Activated naive CD4-positive, alpha-beta T cell treated with anti-CD3 and anti-CD28 coated beads for 36 hours (primary cell): ENCODE measurements around the gene E2F4. TPM values are rescaled to one million over a fixed set of nuclear protein-coding genes. Genes with fewer than 3 reads are reported as not detected.

Experiments
- CTCF ChIA-PET: fragments of 350-600 bp; sonication (Branson Sonifier 250); formaldehyde crosslinking; loops from one replicate; lab custom pipeline; 2021; ENCODE audit warnings: antibody characterized with exemption; lab: Charles Lee
- DNase-seq: peaks from one replicate; pipeline ENCODE4 v3.0.0-alpha.2; 2020
- H3K27ac Mint-ChIP-seq: one replicate; pipeline ENCODE4 v1.8.0; 2021; ENCODE audit warnings: mild to moderate bottlenecking, mixed read lengths
- H3K27me3 Mint-ChIP-seq: one replicate; pipeline ENCODE4 v1.8.0; 2021; ENCODE audit warnings: low read depth, mixed read lengths
- H3K36me3 Mint-ChIP-seq: one replicate; pipeline ENCODE4 v1.8.0; 2021; ENCODE audit warnings: low read depth, mixed read lengths
- H3K4me1 Mint-ChIP-seq: one replicate; pipeline ENCODE4 v1.8.0; 2021; ENCODE audit warnings: low read depth, mixed read lengths
- H3K4me3 Mint-ChIP-seq: one replicate; pipeline ENCODE4 v1.8.0; 2021; ENCODE audit warnings: mild to moderate bottlenecking, moderate library complexity, mixed read lengths
- H3K9me3 Mint-ChIP-seq: one replicate; pipeline ENCODE4 v1.8.0; 2021; ENCODE audit warnings: mixed read lengths
- intact Hi-C: fragments of 100-400 bp; cut with micrococcal nuclease; formaldehyde crosslinking; loops from one replicate; pipeline ENCODE4 v1.15.1; 2023
- total RNA-seq, 2 experiments: library from RNA; stranded (reverse); gene quantifications; one replicate each; pipeline ENCODE4 v1.2.3, GENCODE V29; 2021

The E2F4 gene
- total RNA-seq, 2 experiments from 2014 or later: 65.1 to 66.5 TPM

DNA sequence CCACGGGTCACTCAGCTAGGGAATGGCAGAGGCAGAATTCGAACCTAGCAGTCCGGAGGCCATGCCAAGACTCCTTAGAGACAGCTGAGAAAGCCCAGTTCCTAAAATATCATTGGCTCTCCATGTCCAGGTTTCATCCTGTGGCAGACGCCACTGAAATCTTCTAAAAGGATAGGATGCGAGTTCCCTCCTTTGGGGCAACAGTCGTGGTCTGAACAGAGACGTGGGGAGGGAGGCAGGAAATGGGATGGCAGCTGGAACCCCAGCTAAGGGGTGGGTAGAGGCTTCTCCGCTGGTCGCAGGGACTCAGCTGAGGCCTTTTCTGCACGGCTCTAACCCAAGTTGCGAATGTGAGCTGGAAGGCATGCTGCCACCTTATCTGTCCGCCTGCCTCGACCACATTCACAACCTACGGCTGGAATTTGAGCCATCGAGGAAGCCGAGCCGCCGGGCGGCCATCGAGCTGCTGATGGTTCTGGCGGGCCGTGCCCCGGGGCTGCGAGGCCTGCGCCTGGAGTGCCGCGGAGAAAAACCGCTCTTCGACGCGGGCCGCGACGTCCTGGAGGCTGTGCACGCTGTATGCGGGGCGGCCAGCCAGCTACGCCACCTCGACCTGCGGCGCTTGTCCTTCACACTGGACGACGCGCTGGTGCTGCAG is 29.3 kb upstream of the E2F4 start:
- Mint-ChIP-seq H3K27me3 (peaks cover 44% of the 10 kb centered on the region), H3K36me3 (peaks cover 3% of the 10 kb centered on the region), H3K4me1 (peaks cover 42% of the 10 kb centered on the region), H3K4me3 (no peak overlapping the region), H3K9me3 (no peaks in the 10 kb centered on the region), H3K27ac (no peak overlapping the region)
- intact Hi-C loops: no loop called here
- CTCF ChIA-PET: interaction anchor here (1.1 to 2.2 kb wide), 7 partner anchors 7 to 210 kb away, joined by 3 to 12 read pairs (median 6); no protein-coding TSS in a partner anchor
- DNase-seq: no peak

DNA sequence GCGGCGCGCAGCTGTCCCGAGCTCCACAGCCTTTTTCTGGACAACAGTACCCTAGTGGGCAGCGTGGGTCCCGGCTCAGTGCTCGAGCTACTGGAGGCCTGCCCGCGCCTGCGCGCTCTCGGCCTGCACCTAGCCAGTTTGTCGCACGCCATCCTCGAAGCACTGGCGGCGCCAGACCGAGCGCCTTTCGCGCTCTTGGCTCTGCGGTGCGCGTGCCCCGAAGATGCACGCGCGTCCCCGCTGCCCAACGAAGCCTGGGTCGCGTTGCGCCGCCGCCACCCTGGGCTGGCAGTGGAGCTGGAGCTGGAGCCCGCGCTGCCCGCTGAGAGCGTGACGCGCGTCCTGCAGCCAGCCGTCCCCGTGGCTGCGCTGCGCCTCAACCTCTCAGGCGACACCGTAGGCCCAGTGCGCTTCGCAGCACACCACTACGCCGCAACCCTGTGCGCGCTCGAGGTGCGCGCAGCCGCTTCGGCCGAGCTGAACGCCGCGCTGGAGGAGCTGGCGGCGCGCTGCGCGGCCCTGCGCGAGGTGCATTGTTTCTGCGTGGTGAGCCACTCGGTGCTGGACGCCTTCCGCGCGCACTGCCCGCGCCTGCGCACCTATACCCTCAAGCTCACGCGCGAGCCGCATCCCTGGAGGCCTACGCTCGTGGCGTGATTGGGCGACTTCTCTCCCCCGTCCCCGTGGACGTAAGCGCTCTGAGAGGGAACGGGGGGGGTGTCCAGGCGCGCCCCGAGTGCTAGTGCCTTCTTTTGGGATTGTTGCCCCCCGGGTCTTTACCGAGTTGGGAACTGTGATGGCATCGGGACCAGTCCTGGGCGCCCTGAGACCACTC is 28.6 kb upstream of the E2F4 start:
- CTCF ChIA-PET: interaction anchor here (1.1 to 2.2 kb wide), 7 partner anchors 8 to 211 kb away, joined by 3 to 12 read pairs (median 6); no protein-coding TSS in a partner anchor
- Mint-ChIP-seq H3K27ac (no peak overlapping the region), H3K9me3 (no peaks in the 10 kb centered on the region), H3K36me3 (peaks cover 3% of the 10 kb centered on the region), H3K27me3 (peaks cover 46% of the 10 kb centered on the region), H3K4me1 (peaks cover 34% of the 10 kb centered on the region), H3K4me3 (no peak overlapping the region)
- no peak for DNase-seq
- intact Hi-C loops: no loop called here

DNA sequence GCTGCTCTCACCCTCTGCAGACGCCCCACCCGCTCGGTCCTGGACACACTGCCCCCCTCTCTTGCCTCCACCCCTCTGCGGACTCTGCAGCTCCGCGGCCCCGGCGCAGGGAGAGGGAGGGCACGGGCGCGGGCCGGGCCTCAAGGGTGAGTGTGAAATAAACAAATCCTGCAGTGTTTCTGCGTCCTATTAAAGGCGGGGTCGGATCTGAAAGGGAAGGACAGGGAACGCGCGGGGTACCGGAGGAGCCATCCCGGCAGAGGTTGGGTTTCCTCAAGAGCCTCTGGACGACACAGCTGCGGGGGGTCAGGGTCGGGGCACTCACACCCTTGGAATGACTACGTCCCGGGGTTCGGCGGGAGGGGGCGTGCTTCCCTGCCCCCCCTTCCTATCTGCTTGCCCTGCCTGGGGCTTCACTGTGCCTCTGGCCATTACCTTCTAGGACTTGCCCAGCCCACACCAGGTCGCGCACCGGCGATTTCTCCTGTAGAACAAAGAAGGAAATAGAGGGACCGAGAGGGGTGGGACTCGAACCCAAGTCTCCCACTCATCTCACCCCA is 27.9 kb upstream of the E2F4 start:
- no peaks in the 10 kb centered on the region for H3K9me3 Mint-ChIP-seq
- H3K4me1 Mint-ChIP-seq: peaks cover 29% of the 10 kb centered on the region
- no peak overlapping the region for H3K27ac Mint-ChIP-seq
- intact Hi-C loops: no loop called here
- H3K36me3 Mint-ChIP-seq: peaks cover 3% of the 10 kb centered on the region
- DNase-seq: no peak
- CTCF ChIA-PET: interaction anchor here (1.2 to 2.2 kb wide), 3 partner anchors 9 to 137 kb away, joined by 3 to 12 read pairs (median 7); no protein-coding TSS in a partner anchor
- H3K4me3 Mint-ChIP-seq: no peak overlapping the region
- peaks cover 53% of the 10 kb centered on the region for H3K27me3 Mint-ChIP-seq

DNA sequence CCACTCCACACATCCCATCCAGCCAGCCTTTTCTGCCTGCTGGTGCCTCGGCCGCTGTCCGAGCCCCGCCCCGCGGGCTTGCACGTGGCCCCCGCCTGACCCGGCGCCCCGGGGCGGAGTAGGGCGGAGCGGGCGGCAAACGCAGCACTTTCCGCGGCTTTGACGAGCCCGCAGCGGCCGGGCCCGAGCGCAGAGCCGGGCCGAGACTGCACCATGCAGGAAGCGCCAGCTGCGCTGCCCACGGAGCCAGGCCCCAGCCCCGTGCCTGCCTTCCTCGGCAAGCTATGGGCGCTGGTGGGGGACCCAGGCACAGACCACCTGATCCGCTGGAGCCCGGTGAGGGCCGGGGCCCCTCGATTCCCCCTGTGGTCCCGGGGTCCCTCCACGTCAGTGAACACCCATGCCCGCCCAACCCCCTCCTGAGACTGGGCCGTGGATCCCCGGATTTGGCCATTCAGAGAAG is 27.3 kb upstream of the E2F4 start, which contains the start of gene HSF4:
Gene HSF4, plus strand, starts transcription at position 147 of the 463 bp plus-strand sequence. Its CDS starts 67 bp downstream, at position 214.
- Mint-ChIP-seq H3K4me3 (no peak within 1 kb of the TSS), H3K4me1 (peaks cover 29% of the 10 kb centered on the region), H3K27me3 (peaks cover 56% of the 10 kb centered on the region), H3K9me3 (no peaks in the 10 kb centered on the region), H3K36me3 (peaks cover 3% of the 10 kb centered on the region), H3K27ac (no peak within 1 kb of the TSS)
- CTCF ChIA-PET: interaction anchor here (1.5 to 1.8 kb wide), 2 partner anchors 9 to 20 kb away, joined by 3 to 7 read pairs; no protein-coding TSS in a partner anchor
- DNase-seq: no peak
- intact Hi-C loops: no loop called here

DNA sequence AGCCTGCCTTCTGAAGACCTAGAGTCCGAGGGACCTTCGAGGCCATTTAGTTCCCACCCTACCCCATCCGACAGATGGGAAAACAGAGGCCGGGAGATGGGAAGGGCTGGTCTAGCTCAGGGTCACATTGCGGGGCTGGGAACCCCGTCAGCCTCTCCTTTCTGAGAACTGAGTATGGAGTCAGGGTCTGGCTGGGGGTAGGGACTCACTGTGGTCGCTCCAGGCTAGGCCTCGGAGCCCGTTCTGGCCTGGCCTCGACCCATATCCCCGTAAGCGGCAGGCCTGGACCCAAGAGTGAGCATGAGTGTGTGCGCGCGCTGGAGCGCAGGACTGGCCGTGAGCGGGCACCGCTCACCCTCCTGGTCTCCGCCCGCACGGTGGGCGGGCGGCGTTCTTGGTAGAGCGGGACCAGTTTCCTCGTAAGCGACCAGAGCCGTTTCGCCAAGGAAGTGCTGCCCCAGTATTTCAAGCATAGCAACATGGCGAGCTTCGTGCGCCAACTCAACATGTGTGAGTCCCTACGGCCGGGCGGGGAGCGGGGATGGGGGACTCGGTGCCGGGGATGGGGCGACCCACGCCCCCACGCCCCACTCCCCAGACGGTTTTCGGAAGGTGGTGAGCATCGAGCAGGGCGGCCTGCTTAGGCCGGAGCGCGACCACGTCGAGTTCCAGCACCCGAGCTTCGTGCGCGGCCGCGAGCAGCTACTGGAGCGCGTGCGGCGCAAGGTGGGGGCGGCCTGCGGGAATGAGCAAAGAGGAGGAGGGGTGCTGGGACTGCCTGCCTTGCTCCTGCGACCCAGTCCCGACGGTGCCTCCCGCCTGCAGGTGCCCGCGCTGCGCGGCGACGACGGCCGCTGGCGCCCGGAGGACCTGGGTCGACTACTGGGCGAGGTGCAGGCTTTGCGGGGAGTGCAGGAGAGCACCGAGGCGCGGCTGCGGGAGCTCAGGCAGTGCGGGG is 26.6 kb upstream of the E2F4 start:
- no peak overlapping the region for H3K4me3 Mint-ChIP-seq
- intact Hi-C loops: no loop called here
- peaks cover 35% of the 10 kb centered on the region for H3K4me1 Mint-ChIP-seq
- CTCF ChIA-PET: interaction anchor here (1.2 to 1.5 kb wide), 3 partner anchors 10 to 20 kb away, joined by 3 to 4 read pairs (median 3); no protein-coding TSS in a partner anchor
- no peak overlapping the region for H3K27ac Mint-ChIP-seq
- H3K36me3 Mint-ChIP-seq: peaks cover 3% of the 10 kb centered on the region
- no peak for DNase-seq
- H3K27me3 Mint-ChIP-seq: peaks cover 62% of the 10 kb centered on the region
- no peaks in the 10 kb centered on the region for H3K9me3 Mint-ChIP-seq

DNA sequence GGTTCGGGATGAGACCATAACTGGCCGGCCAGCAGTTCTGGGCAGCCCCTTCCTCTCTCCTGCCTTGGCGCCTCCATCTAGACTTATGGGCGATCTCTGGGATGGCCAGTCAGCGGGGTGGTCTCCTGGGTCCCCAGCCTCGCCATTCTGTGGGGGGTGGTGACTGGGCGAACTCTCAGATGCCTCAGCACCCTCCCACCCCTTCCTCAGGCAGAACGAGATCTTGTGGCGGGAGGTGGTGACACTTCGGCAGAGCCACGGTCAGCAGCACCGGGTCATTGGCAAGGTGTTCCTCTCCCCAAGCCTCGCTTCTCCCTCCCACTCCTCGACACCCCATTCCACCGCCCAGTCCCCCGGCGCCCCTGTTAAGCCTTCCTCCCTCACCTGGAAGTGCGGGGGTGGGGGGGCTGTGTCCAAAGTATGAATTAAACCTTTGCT is 25.8 kb upstream of the E2F4 start:
- Mint-ChIP-seq H3K4me1 (peaks cover 32% of the 10 kb centered on the region), H3K27me3 (peaks cover 65% of the 10 kb centered on the region)
- intact Hi-C loops: no loop called here

DNA sequence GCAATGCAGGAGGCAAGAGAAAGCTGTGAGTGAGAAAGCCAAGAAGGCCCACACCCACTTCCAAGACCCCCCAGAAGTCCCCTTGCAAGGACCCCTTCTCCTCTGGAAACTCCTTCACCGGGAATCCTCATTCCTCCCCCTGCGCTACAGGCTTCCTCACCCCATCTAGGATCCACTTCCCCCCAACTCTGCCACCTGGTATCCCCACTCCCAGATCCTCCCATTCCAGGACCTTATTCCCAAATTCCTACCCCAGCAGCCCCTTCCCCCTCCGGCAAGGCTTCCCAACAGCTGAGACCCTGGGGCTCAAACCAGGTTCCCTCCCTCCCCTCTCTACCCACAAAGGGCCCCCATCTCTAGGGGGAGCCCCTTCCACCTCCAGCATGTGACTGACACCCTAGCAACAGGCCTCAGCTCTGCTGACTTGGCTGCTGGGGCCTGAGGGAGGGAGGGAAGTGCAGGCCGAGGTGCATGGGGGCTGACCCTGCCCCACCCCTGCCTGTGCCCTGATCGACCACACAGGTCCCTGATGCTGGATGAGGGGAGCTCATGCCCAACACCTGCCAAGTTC is 25.3 kb upstream of the E2F4 start:
- Mint-ChIP-seq H3K27ac (no peak overlapping the region), H3K27me3 (peaks cover 70% of the 10 kb centered on the region)

More for the DNA sequence above, 25.8 kb upstream of the E2F4 start:
- no peak overlapping the region for H3K4me3 Mint-ChIP-seq
- CTCF ChIA-PET: interaction anchor here (1.2 to 1.5 kb wide), 2 partner anchors 9 to 11 kb away, joined by 3 to 4 read pairs; no protein-coding TSS in a partner anchor
- no peaks in the 10 kb centered on the region for H3K9me3 Mint-ChIP-seq
- H3K27ac Mint-ChIP-seq: no peak overlapping the region
- no peak for DNase-seq
- peaks cover 1% of the 10 kb centered on the region for H3K36me3 Mint-ChIP-seq

DNA sequence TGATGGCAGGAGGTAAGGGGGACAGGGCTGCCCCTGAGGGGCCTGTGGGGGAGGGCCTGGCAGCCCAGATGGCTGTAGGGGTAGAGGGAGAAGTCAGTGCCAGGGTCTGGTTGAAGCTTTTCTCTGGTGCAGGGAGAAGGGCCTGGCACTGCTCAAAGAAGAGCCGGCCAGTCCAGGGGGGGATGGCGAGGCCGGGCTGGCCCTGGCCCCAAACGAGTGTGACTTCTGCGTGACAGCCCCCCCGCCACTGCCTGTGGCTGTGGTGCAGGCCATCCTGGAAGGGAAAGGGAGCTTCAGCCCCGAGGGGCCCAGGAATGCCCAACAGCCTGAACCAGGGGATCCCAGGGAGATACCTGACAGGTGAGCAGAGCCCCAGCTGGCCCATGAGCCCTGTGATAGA is 24.4 kb upstream of the E2F4 start:
- intact Hi-C loops: no loop called here
- Mint-ChIP-seq H3K4me1 (peaks cover 23% of the 10 kb centered on the region), H3K36me3 (no peaks in the 10 kb centered on the region), H3K9me3 (no peaks in the 10 kb centered on the region), H3K27me3 (peaks cover 65% of the 10 kb centered on the region), H3K4me3 (no peak overlapping the region), H3K27ac (no peak overlapping the region)
- CTCF ChIA-PET: interaction anchor here (1.1 to 2.8 kb wide), 2 partner anchors 12 kb away, joined by 3 to 10 read pairs; no protein-coding TSS in a partner anchor
- no peak for DNase-seq

More for the DNA sequence above, 25.3 kb upstream of the E2F4 start:
- intact Hi-C loops: no loop called here
- Mint-ChIP-seq H3K4me1 (peaks cover 29% of the 10 kb centered on the region), H3K4me3 (no peak overlapping the region), H3K36me3 (peaks cover 1% of the 10 kb centered on the region), H3K9me3 (no peaks in the 10 kb centered on the region)
- CTCF ChIA-PET: no interaction called here
- no peak for DNase-seq

DNA sequence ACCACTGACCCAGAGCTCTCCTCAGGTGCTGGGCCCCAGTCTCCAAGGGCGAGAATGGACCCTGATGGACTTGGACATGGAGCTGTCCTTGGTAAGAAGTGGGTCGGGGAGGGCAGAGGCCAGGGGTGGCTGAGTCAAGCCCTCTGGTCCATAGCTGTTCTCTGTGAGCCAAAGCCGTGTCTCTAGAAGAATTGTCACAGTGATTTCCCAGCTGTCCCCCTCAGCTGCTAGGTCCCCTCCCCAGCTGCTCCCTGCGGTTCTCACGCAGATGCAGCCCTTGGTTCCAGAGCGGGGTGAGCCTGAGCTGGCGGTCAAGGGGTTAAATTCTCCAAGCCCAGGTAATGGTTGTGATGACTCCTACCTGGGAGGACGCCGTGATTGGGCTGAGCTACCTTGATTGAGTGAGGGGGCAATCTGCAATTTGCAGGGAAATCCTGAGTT is 22.9 kb upstream of the E2F4 start:
- Mint-ChIP-seq H3K27me3 (peaks cover 71% of the 10 kb centered on the region), H3K9me3 (no peaks in the 10 kb centered on the region), H3K4me1 (peaks cover 27% of the 10 kb centered on the region), H3K27ac (no peak overlapping the region), H3K36me3 (no peaks in the 10 kb centered on the region), H3K4me3 (no peak overlapping the region)
- no peak for DNase-seq
- CTCF ChIA-PET: interaction anchor here (0.6 to 3.0 kb wide), 5 partner anchors 9 to 151 kb away, joined by 3 to 16 read pairs (median 5); partner anchors contain the start of genes FBXL8 and TRADD
- intact Hi-C loops: no loop called here

DNA sequence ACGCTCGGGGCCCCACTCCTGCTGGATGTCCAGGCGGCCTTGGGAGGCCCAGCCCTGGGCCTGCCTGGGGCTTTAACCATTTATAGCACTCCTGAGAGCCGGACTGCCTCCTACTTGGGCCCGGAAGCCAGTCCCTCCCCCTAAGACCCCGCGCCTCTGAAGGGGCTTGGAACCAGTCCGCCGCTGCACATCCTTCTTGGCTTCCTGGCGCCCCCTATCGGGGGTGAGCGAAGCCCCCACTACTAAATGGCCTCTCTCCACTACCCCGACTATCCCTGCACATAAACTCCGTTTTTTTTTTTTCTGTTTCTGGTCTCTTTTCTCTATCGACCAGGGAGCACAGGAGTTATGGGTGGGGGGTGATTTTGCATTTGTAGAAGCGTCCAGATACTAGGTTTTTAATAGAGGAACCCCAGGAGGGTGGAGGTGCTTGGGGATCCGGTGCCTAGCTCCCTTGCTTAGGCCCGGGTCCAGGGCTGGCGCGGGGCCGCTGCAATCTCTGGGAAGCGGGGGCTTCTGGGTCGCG is 22.2 kb upstream of the E2F4 start:
- intact Hi-C loops: no loop called here
- Mint-ChIP-seq H3K9me3 (no peaks in the 10 kb centered on the region), H3K4me3 (peak overlapping the region; percentile 71), H3K36me3 (no peaks in the 10 kb centered on the region), H3K4me1 (peaks cover 24% of the 10 kb centered on the region), H3K27me3 (peaks cover 68% of the 10 kb centered on the region), H3K27ac (no peak overlapping the region)
- no peak for DNase-seq
- CTCF ChIA-PET: interaction anchor here (0.6 to 3.0 kb wide), 11 partner anchors 10 to 296 kb away, joined by 3 to 16 read pairs (median 4); partner anchors contain the start of genes FBXL8 and TRADD
